Measurements from ENCODE around the gene TAS1R2.

GRCh38 chr1:18884727-18885126, 25.3 kb upstream of the TAS1R2 start:
- TF ChIP-seq CTCF (IDR thresholded peaks at IDR 0.05) (no peak), POLR2A (IDR thresholded peaks at IDR 0.05) (no peak), POLR2AphosphoS5 (IDR thresholded peaks at IDR 0.05; ENCODE audit: insufficient read depth in 1 of 2, low read depth in 1 of 2) (no peak)
